ENCODE results near the gene ZBTB7C.
"Not testable (repeated sequence)": the region's sequence is repeated elsewhere in the genome, so short reads cannot be mapped to it uniquely, and the experiment has no call there.

The ZBTB7C gene

DNA sequence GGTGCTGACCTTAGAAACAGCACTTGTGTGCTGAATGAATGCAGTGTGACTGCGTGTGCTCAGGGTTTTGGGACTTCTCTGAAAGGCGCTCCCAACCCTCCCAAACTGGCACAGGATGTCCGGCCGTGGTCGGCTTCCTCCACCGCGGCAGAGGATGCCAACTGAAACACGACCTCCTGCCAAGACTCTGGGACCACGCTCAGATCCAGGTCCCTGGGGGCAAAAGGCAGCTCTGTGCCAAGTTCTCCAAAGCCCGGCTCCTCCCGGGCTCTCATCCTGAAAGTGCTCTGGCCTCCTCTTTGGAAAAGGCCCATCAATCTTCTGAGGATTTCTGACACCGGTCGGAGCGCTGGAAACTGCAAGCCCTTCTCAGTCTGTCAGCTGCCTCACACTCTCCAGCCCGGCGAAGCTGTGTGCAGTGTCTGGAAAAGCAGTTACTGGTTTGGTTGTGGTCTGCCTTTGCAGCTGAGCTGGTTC is 32.3 kb upstream of the ZBTB7C start:
- no peaks in the 10 kb centered on the region for H3K4me1 ChIP-seq (ENCODE audit: control insufficient read depth, insufficient read depth, low read length, poor library complexity, severe bottlenecking)
- H3K4me3 ChIP-seq (ENCODE audit: extremely low read depth, insufficient read depth, low read length, poor library complexity, severe bottlenecking): no peak overlapping the region
- WGBS, 2 experiments (ENCODE audit: insufficient coverage in 2 of 2): 86 to 91% methylated on average over 10 to 14 of the region's 16 CpGs
- H3K9me3 ChIP-seq (ENCODE audit: control insufficient read depth, low read length): no peaks in the 10 kb centered on the region
- H3K36me3 ChIP-seq (ENCODE audit: control insufficient read depth, insufficient read depth, low read length): no peaks in the 10 kb centered on the region
- H3K27ac ChIP-seq (ENCODE audit: low read depth, low read length, severe bottlenecking): no peak overlapping the region

DNA sequence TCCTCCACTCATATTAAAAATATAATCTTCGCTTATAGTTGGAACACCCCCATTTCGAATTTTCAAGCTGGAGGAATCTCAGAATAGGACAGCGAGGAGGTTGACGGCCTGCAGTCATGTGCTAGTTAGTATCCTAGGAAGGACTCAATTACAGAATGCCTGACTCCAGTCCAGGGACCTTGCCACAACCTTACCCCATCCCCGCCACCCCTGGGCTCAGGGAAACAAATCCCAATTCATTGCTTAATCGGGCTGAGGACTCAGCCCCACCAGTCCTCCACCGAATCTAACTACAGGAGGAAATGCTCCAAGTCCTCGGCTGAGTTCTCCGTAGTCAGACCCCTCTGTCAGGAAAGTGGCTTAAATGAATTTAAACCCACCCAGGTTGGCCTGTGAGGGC is 31.7 kb upstream of the ZBTB7C start:
- 90 to 91% methylated on average over 6 to 9 of the region's 9 CpGs for WGBS, 2 experiments (ENCODE audit: insufficient coverage in 2 of 2)
- H3K4me3 ChIP-seq (ENCODE audit: extremely low read depth, insufficient read depth, low read length, poor library complexity, severe bottlenecking): no peak overlapping the region

DNA sequence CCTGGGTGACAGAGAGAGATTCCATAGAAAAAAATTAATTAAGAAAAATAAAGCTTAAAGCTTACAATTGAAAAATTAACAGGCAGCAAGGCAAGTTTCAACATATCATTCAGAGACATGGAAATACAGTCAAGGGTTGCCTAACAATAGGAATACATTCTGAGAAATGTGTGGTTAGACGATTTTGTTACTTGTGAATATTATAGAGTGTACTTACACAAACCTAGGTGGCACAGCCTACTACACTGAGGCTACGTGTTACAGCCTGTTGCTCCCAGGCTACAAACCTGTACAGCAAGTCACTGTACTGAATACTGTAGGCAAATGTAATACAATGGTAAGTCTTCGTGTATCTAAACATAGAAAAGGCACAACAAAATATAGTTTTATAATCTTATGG is 27.7 kb upstream of the ZBTB7C start:
- Histone ChIP-seq H3K9me3 (ENCODE audit: control insufficient read depth, low read length) (no peaks in the 10 kb centered on the region), H3K4me1 (ENCODE audit: control insufficient read depth, insufficient read depth, low read length, poor library complexity, severe bottlenecking) (no peaks in the 10 kb centered on the region), H3K4me3 (ENCODE audit: extremely low read depth, insufficient read depth, low read length, poor library complexity, severe bottlenecking) (no peak overlapping the region), H3K36me3 (ENCODE audit: control insufficient read depth, insufficient read depth, low read length) (no peaks in the 10 kb centered on the region), H3K27ac (ENCODE audit: low read depth, low read length, severe bottlenecking) (no peak overlapping the region)
- no CpG with 5 or more reads among the region's 3 CpGs for WGBS, 2 experiments (ENCODE audit: insufficient coverage in 2 of 2)

More for the DNA sequence above, 31.7 kb upstream of the ZBTB7C start:
- H3K4me1 ChIP-seq (ENCODE audit: control insufficient read depth, insufficient read depth, low read length, poor library complexity, severe bottlenecking): no peaks in the 10 kb centered on the region
- H3K27ac ChIP-seq (ENCODE audit: low read depth, low read length, severe bottlenecking): no peak overlapping the region
- H3K9me3 ChIP-seq (ENCODE audit: control insufficient read depth, low read length): no peaks in the 10 kb centered on the region
- H3K36me3 ChIP-seq (ENCODE audit: control insufficient read depth, insufficient read depth, low read length): no peaks in the 10 kb centered on the region

DNA sequence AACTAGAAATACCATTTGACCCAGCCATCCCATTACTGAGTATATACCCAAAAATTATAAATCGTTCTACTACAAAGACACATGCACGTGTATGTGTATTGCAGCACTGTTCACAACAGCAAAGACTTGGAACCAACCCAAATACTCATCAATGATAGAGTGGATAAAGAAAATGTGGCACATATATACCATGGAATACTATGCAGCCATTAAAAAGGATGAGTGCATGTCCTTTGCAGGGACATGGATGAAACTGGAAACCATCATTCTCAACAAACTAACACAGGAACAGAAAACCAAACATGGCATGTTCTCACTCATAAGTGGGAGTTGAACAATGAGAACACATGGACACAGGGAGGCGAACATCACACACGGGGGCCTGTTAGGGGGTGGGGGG is 25.2 kb upstream of the ZBTB7C start:
- not testable (repeated sequence) for H3K27ac ChIP-seq (ENCODE audit: low read depth, low read length, severe bottlenecking); H3K4me1 ChIP-seq (ENCODE audit: control insufficient read depth, insufficient read depth, low read length, poor library complexity, severe bottlenecking); H3K4me3 ChIP-seq (ENCODE audit: extremely low read depth, insufficient read depth, low read length, poor library complexity, severe bottlenecking); H3K9me3 ChIP-seq (ENCODE audit: control insufficient read depth, low read length); H3K36me3 ChIP-seq (ENCODE audit: control insufficient read depth, insufficient read depth, low read length)
- WGBS, 2 experiments (ENCODE audit: insufficient coverage in 2 of 2): 92 to 100% methylated on average over 2 of the region's 4 CpGs

DNA sequence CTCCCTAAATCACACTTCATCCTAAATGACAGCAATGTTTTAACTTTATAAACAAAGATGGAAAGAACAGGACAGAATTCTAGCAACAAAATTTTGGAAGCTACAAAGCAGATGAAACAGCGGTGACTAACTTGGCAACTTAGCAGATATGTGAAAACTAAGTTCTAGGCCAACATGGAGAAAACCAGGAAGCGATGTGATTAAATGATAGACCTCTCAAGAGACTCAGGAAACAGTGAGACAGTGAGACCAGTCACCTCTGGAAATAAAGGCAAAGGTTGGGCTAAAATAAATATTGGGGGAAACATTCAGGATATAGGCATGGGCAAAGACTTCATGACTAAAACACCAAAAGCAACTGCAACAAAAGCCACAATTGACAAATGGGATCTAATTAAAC is 24.4 kb upstream of the ZBTB7C start:
- 89 to 98% methylated on average over 2 of the region's 2 CpGs for WGBS, 2 experiments (ENCODE audit: insufficient coverage in 2 of 2)
- H3K4me1 ChIP-seq (ENCODE audit: control insufficient read depth, insufficient read depth, low read length, poor library complexity, severe bottlenecking): no peaks in the 10 kb centered on the region
- no peaks in the 10 kb centered on the region for H3K36me3 ChIP-seq (ENCODE audit: control insufficient read depth, insufficient read depth, low read length)
- H3K27ac ChIP-seq (ENCODE audit: low read depth, low read length, severe bottlenecking): no peak overlapping the region
- no peaks in the 10 kb centered on the region for H3K9me3 ChIP-seq (ENCODE audit: control insufficient read depth, low read length)
- H3K4me3 ChIP-seq (ENCODE audit: extremely low read depth, insufficient read depth, low read length, poor library complexity, severe bottlenecking): no peak overlapping the region

DNA sequence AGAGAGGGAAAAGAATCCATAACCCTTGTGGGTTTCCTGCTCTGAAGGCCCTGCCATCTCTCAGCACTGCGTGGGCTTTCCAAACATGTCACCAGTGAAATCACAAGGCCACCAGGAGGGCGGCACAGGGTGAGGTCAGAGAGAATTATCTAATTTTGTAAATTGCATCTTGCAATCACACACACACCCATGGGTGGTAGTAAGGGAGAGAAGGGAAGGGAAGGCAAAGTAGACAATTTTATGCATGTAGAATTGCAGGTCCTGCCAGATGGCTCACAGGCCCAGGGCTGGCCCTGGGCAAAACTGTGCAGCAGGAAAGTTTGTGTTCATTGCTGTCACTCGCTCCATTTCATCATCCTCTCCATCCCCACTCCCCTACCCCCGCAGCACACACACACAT is 21.0 kb upstream of the ZBTB7C start:
- no peaks in the 10 kb centered on the region for H3K4me1 ChIP-seq (ENCODE audit: control insufficient read depth, insufficient read depth, low read length, poor library complexity, severe bottlenecking)
- no peak overlapping the region for H3K4me3 ChIP-seq (ENCODE audit: extremely low read depth, insufficient read depth, low read length, poor library complexity, severe bottlenecking)
- no peak overlapping the region for H3K27ac ChIP-seq (ENCODE audit: low read depth, low read length, severe bottlenecking)
- no peaks in the 10 kb centered on the region for H3K36me3 ChIP-seq (ENCODE audit: control insufficient read depth, insufficient read depth, low read length)
- no peaks in the 10 kb centered on the region for H3K9me3 ChIP-seq (ENCODE audit: control insufficient read depth, low read length)
- WGBS, 2 experiments (ENCODE audit: insufficient coverage in 2 of 2): 71 to 79% methylated on average over 2 of the region's 4 CpGs

DNA sequence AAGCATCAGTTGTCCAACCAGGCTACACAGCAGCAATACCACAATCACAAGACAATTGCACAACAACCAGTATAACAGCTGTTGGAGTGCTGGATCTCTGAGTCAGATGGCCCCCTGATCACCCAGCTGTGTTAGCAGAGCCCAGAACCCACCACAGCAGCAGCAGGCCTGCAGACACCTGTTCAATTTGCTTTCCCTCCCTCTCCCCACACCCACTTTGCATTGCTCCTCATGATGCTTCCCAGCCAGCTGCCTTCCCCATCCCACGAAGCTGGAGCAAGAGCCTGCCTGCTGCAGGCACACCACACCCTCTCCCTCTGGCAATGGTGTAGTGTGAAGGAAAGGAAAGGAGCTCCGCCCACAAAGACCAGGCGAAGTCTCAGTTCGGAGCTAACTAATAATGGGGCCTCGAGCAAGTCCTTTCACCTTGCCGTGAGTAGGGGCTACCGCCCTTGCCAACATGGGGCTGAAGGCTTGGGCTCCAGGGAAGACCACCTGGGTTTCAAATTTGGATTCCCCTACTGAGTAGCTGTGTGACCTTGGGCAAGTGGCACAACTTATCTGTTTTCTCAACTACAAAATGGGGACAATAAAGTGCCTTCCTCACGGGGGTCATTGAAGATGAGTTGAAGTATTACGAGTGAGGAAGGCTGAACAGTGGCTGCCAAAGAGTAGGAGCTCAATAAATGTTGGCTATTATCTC is 19.4 kb upstream of the ZBTB7C start:
- WGBS, 2 experiments (ENCODE audit: insufficient coverage in 2 of 2): 82 to 85% methylated on average over 5 to 8 of the region's 9 CpGs
- Histone ChIP-seq H3K27ac (ENCODE audit: low read depth, low read length, severe bottlenecking) (no peak overlapping the region), H3K4me1 (ENCODE audit: control insufficient read depth, insufficient read depth, low read length, poor library complexity, severe bottlenecking) (no peaks in the 10 kb centered on the region), H3K9me3 (ENCODE audit: control insufficient read depth, low read length) (no peaks in the 10 kb centered on the region), H3K4me3 (ENCODE audit: extremely low read depth, insufficient read depth, low read length, poor library complexity, severe bottlenecking) (no peak overlapping the region), H3K36me3 (ENCODE audit: control insufficient read depth, insufficient read depth, low read length) (no peaks in the 10 kb centered on the region)

DNA sequence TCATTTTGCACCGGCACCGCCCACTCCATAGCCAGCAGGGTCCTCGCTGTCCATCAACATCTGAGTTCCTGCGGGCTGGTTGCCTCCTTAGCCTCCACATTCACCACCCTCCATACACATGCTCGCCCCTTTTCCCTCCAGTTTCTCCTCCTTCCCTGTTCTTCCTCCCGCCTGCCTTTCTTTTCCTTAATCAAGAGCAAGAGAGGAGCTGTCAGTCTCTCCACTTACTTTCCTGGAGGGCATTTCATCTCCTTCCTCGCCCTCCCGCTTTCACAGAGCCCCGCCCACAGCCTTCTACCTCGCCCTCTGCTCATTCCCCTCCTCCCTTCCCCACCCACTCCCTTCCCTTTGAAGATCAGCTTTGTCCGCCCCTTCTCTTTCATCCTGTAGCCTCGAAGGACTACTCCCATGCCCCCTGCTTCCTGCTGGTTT is 13.8 kb upstream of the ZBTB7C start:
- Histone ChIP-seq H3K4me3 (ENCODE audit: extremely low read depth, insufficient read depth, low read length, poor library complexity, severe bottlenecking) (no peak overlapping the region), H3K27ac (ENCODE audit: low read depth, low read length, severe bottlenecking) (no peak overlapping the region), H3K36me3 (ENCODE audit: control insufficient read depth, insufficient read depth, low read length) (no peaks in the 10 kb centered on the region), H3K9me3 (ENCODE audit: control insufficient read depth, low read length) (no peaks in the 10 kb centered on the region), H3K4me1 (ENCODE audit: control insufficient read depth, insufficient read depth, low read length, poor library complexity, severe bottlenecking) (no peaks in the 10 kb centered on the region)
- WGBS, 2 experiments (ENCODE audit: insufficient coverage in 2 of 2): 5 to 6% methylated on average over 8 to 11 of the region's 12 CpGs

DNA sequence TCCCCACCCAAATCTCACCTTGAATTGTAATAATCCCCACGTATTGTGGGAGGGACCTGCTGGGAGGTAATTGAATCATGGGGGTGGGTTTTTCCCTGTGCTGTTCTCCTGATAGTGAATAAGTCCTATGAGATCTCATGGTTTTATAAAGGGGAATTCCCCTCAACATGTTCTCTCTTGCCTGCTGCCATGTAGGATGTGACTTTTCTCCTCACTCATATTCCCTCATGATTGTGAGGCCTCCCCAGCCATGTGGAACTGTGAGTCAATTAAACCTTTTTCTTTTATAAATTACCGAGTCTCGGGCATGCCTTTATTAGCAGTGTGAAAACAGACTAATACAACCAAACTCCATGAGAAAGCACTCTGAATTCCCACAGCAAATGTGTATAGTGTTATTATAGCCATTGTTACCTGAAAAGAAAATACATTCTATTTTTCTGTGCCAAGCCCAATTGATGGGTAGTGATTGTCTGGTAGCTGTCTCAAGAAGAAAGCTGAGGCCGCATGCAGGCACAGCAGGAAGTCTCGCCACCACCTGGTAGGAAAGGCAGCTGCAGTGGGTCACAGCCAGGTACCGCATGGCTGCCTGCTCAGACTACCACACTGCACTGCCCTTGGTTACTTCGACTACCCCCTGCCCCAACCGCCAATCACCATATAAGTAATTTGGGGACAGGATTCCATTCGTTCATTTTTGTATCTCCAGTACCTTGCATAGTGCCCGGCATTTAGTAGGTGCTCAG is 10.3 kb upstream of the ZBTB7C start:
- WGBS, 2 experiments (ENCODE audit: insufficient coverage in 2 of 2): 79 to 82% methylated on average over 4 to 8 of the region's 10 CpGs
- Histone ChIP-seq H3K9me3 (ENCODE audit: control insufficient read depth, low read length) (no peaks in the 10 kb centered on the region), H3K36me3 (ENCODE audit: control insufficient read depth, insufficient read depth, low read length) (no peaks in the 10 kb centered on the region), H3K4me3 (ENCODE audit: extremely low read depth, insufficient read depth, low read length, poor library complexity, severe bottlenecking) (no peak overlapping the region), H3K27ac (ENCODE audit: low read depth, low read length, severe bottlenecking) (no peak overlapping the region), H3K4me1 (ENCODE audit: control insufficient read depth, insufficient read depth, low read length, poor library complexity, severe bottlenecking) (no peaks in the 10 kb centered on the region)

DNA sequence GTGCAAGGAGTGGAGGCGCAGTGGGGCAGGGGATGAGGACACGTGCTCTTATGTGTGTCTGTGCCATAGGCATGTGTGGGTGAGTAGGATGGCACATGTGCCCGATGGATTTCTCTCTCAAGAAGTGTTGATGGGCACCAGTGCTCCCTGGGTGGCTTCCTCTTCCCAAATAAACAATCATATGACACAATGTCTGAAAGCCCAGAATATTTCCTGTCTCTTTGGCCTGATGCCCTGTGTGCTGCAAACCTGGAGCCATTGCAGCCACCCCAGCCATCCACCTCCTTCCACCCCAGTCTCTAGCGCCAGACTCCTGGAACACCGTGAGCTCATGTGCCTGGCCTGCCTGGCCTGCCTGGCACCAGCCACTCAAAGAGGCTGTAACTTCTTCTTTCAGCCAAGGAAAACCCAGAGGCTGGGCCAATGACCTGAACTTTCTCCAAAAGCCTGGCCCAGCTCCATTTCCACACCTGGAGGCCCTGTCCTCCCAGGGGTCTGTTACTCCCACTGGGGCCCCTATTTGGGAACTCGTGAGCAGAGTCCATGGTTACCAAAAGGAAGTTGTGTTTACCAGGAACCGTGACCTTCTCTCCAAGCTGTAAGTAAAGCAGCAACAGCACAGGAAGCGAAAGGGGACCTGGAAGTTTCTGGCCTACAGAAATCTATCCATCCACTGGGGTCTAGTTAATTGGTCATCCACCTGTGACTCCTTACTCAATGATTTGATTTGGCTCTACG is 9.5 kb upstream of the ZBTB7C start:
- Histone ChIP-seq H3K9me3 (ENCODE audit: control insufficient read depth, low read length) (no peaks in the 10 kb centered on the region), H3K36me3 (ENCODE audit: control insufficient read depth, insufficient read depth, low read length) (no peaks in the 10 kb centered on the region), H3K27ac (ENCODE audit: low read depth, low read length, severe bottlenecking) (no peak overlapping the region), H3K4me1 (ENCODE audit: control insufficient read depth, insufficient read depth, low read length, poor library complexity, severe bottlenecking) (no peaks in the 10 kb centered on the region), H3K4me3 (ENCODE audit: extremely low read depth, insufficient read depth, low read length, poor library complexity, severe bottlenecking) (no peak overlapping the region)
- 73 to 77% methylated on average over 4 to 5 of the region's 9 CpGs for WGBS, 2 experiments (ENCODE audit: insufficient coverage in 2 of 2)

Measured in mesodermal cell (in vitro differentiated cells).